ENCODE results near the gene EGFLAM. TPM values are rescaled to one million over a fixed set of nuclear protein-coding genes. Genes with fewer than 3 reads are reported as not detected.

The EGFLAM gene
- total and polyA plus RNA-seq, 2 donors (not counting 3 experiments of a cell fraction or from before 2014, with no cell fraction given): 1.2 to 2.7 TPM

- Histone ChIP-seq H3K9ac (replicated peaks; ENCODE audit: extremely low read depth, insufficient read depth, low read length) (no peak overlapping the region), H3K4me3 (replicated peaks in 1 of 3; ENCODE audit: insufficient read depth in 1 of 3, low read depth in 1 of 3, low read length in 3 of 3) (no peak overlapping the region), H3K4me2 (ENCODE audit: insufficient read depth, low read length) (no peak overlapping the region), H3K79me2 (ENCODE audit: control insufficient read depth, insufficient read depth, low read length) (no peaks in the 10 kb centered on the region), H2AFZ (ENCODE audit: low read depth, low read length) (no peak overlapping the region), H4K20me1 (replicated peaks; ENCODE audit: control insufficient read depth, extremely low read depth, insufficient read depth, low read length) (no peaks in the 10 kb centered on the region), H3K9me1 (replicated peaks; ENCODE audit: control insufficient read depth, extremely low read depth, insufficient read depth, low read length) (no peaks in the 10 kb centered on the region), H3K9me3 (replicated peaks; ENCODE audit: control insufficient read depth, insufficient read depth, low read length) (no peaks in the 10 kb centered on the region), H3K4me1 (ENCODE audit: control insufficient read depth, extremely low read depth, insufficient read depth, low read length) (peaks cover 19% of the 10 kb centered on the region), H3K27ac (ENCODE audit: insufficient read depth, low read depth, low read length) (no peak overlapping the region), H3K36me3 (ENCODE audit: control insufficient read depth in 2 of 2, extremely low read depth in 1 of 2, insufficient read depth in 2 of 2, low read length in 2 of 2) (no peaks in the 10 kb centered on the region), H3K27me3 (ENCODE audit: control insufficient read depth in 2 of 2, insufficient read depth in 2 of 2, low read length in 2 of 2) (no peaks in the 10 kb centered on the region)
- CTCF ChIA-PET: interaction anchor here (0.7 to 2.7 kb wide), 4 partner anchors 14 to 375 kb away, joined by 3 to 25 read pairs (median 7); no protein-coding TSS in a partner anchor
- POLR2A ChIA-PET: no interaction called here
- dilution Hi-C loops (cut with MboI; ENCODE audit: extremely low pct_ligation_motif_present, low sequenced_read_pairs): loop anchor here (25.0 kb wide), 1 partner anchor 377 kb away; no protein-coding TSS in a partner anchor
- FAIRE-seq (no peak), DNase-seq (ENCODE audit: low read depth, low spot score) (no peak)
- TF ChIP-seq POLR2AphosphoS5 (IDR thresholded peaks at IDR 0.05; ENCODE audit: insufficient read depth, low read depth, low read length): no peak
- no peak for TF ChIP-seq MAX (IDR thresholded peaks at IDR 0.05; ENCODE audit: insufficient read depth, insufficient read length)
- TF ChIP-seq CTCF (IDR thresholded peaks at IDR 0.05; ENCODE audit: extremely low read depth in 1 of 2, insufficient read depth in 1 of 2, low read depth in 1 of 2, low read length in 2 of 2): no peak
- TF ChIP-seq EZH2 (IDR thresholded peaks at IDR 0.05; ENCODE audit: borderline replicate concordance, low read depth, low read length, severe bottlenecking): no peak
- no peak for TF ChIP-seq POLR2A (IDR thresholded peaks at IDR 0.05; ENCODE audit: low read depth, low read length)
- TF ChIP-seq MYC (IDR thresholded peaks at IDR 0.05; ENCODE audit: low read depth, low read length): no peak
- BruUV-seq (replicated peaks): no TSS peak
- intact Hi-C loops (cut with micrococcal nuclease): no loop called here
These were observed 176.8 kb downstream of the EGFLAM start for GRCh38 chr5:38434966-38435705.
